Right lobe of liver (tissue), 4 donors: Measurements from ENCODE around the gene KCNQ2.

Experiments
- POLR2A ChIP-seq: fragments of 450-650 bp; IDR thresholded peaks from one replicate; pipeline ENCODE4 v1.6.1; 2017; ENCODE audit warnings: antibody characterized with exemption, mild to moderate bottlenecking
- TF ChIP-seq, protein P1 (sequence below), 4 donors: fragments of 200-600 bp in 3 of 4; fragments of 450-650 bp in 1 of 4; IDR thresholded peaks; one replicate each; pipeline versions ENCODE4 v1.5.1 to v1.8.0; 2016 to 2022; ENCODE audit warnings: antibody characterized with exemption in 4 of 4, mild to moderate bottlenecking in 2 of 4
- donor health status: DM: no; HTN: no; CAD: no.
- donor health status: DM: no; HTN: no; CAD: no.
- donor health status: DM: no; HTN: yes; CAD: no.

- TF ChIP-seq, protein P1, sequence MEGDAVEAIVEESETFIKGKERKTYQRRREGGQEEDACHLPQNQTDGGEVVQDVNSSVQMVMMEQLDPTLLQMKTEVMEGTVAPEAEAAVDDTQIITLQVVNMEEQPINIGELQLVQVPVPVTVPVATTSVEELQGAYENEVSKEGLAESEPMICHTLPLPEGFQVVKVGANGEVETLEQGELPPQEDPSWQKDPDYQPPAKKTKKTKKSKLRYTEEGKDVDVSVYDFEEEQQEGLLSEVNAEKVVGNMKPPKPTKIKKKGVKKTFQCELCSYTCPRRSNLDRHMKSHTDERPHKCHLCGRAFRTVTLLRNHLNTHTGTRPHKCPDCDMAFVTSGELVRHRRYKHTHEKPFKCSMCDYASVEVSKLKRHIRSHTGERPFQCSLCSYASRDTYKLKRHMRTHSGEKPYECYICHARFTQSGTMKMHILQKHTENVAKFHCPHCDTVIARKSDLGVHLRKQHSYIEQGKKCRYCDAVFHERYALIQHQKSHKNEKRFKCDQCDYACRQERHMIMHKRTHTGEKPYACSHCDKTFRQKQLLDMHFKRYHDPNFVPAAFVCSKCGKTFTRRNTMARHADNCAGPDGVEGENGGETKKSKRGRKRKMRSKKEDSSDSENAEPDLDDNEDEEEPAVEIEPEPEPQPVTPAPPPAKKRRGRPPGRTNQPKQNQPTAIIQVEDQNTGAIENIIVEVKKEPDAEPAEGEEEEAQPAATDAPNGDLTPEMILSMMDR (IDR thresholded peaks at IDR 0.05) = no peak
- peak; percentile 91 for TF ChIP-seq POLR2A
Observed at GRCh38 chr20:63520504-63520933, 48.1 kb upstream of the KCNQ2 start, which contains the start of gene PPDPF.
